Stimulated activated CD8-positive, alpha-beta memory T cell treated with anti-CD3 and anti-CD28 coated beads, Interleukin-15, amount 100 ng/mL, for 4 hours (primary cell): ENCODE measurements around the gene LCE1B.

ENCODE experiments used
- DNase-seq, 2 donors: peaks; one replicate each; pipeline ENCODE4 v3.0.0-alpha.2; 2020; ENCODE audit warnings: low read depth in 2 of 2

The LCE1B gene

GRCh38 chr1:152811671-152812070 is at the start of gene LCE1B:
LCE1B (plus strand) TSS chr1:152811971; CDS start chr1:152812447, 476 bp downstream.
- DNase-seq: no peak

GRCh38 chr1:152768847-152769533 is 42.8 kb upstream of the LCE1B start:
- DNase-seq: no peak

GRCh38 chr1:152770411-152770810 is 41.4 kb upstream of the LCE1B start:
- DNase-seq: no peak

- no peak for DNase-seq
These were observed 36.9 kb upstream of the LCE1B start, which contains the start of gene LCE1F for GRCh38 chr1:152774875-152775274. LCE1F (plus strand) TSS chr1:152775140; CDS start chr1:152776372, 1,232 bp downstream.

GRCh38 chr1:152776361-152776760 is 35.4 kb upstream of the LCE1B start:
- DNase-seq: no peak

GRCh38 chr1:152777510-152778137 is 34.1 kb upstream of the LCE1B start:
- no peak for DNase-seq

GRCh38 chr1:152783095-152783494 is 28.7 kb upstream of the LCE1B start:
- no peak for DNase-seq

GRCh38 chr1:152786077-152786476 is 25.7 kb upstream of the LCE1B start, which contains the start of gene LCE1E:
LCE1E (plus strand) TSS chr1:152786257; CDS start chr1:152787300, 1,043 bp downstream.
- DNase-seq: no peak

GRCh38 chr1:152795686-152796085 is 16.1 kb upstream of the LCE1B start:
- no peak for DNase-seq

- DNase-seq: no peak
These were observed 15.3 kb upstream of the LCE1B start, which contains the start of gene LCE1D for GRCh38 chr1:152796421-152796820. LCE1D (plus strand) TSS chr1:152796721; CDS start chr1:152797795, 1,074 bp downstream.

GRCh38 chr1:152801333-152801732 is 10.4 kb upstream of the LCE1B start:
- DNase-seq: no peak

GRCh38 chr1:152806576-152806975 is 5.2 kb upstream of the LCE1B start, which contains the start of gene LCE1C:
LCE1C (minus strand) TSS chr1:152806651; CDS start chr1:152805478, 1,173 bp downstream.
- no peak for DNase-seq

- DNase-seq: no peak
These were observed 721 bp upstream of the LCE1B start for GRCh38 chr1:152811050-152811449.

GRCh38 chr1:152817309-152817708 is 5.5 kb downstream of the LCE1B start:
- no peak for DNase-seq

GRCh38 chr1:152823294-152823693 is 11.5 kb downstream of the LCE1B start:
- no peak for DNase-seq

GRCh38 chr1:152824964-152825363 is 13.2 kb downstream of the LCE1B start:
- no peak for DNase-seq

- DNase-seq: no peak
These were observed 15.4 kb downstream of the LCE1B start, which contains the start of gene LCE1A for GRCh38 chr1:152827173-152827572. LCE1A (plus strand) TSS chr1:152827473; CDS start chr1:152827473, 0 bp downstream.

GRCh38 chr1:152836870-152837269 is 25.1 kb downstream of the LCE1B start:
- DNase-seq: no peak

- no peak for DNase-seq
These were observed 30.8 kb downstream of the LCE1B start, which contains the start of gene LCE6A for GRCh38 chr1:152842556-152842955. LCE6A (plus strand) TSS chr1:152842856; CDS start chr1:152843521, 665 bp downstream.

GRCh38 chr1:152855661-152856060 is 43.9 kb downstream of the LCE1B start:
- DNase-seq: no peak

- no peak for DNase-seq
These were observed 46.3 kb downstream of the LCE1B start for GRCh38 chr1:152858062-152858461.

GRCh38 chr1:152859696-152860095 is 47.9 kb downstream of the LCE1B start, which contains the start of gene LCE7A:
LCE7A (plus strand) TSS chr1:152859996; CDS start chr1:152860698, 702 bp downstream.
- DNase-seq: no peak

GRCh38 chr1:152860129-152860528 is 48.4 kb downstream of the LCE1B start:
- no peak for DNase-seq
